ENCODE results near the gene CTDP1.

Gene CTDP1

GRCh38 chr18:79784071-79784913, 104.7 kb downstream of the CTDP1 start:
- no peak for DNase-seq (ENCODE audit: low spot score)

- no peak for DNase-seq (ENCODE audit: low spot score)
Observed at GRCh38 chr18:79784965-79785770, 105.6 kb downstream of the CTDP1 start.

DNA sequence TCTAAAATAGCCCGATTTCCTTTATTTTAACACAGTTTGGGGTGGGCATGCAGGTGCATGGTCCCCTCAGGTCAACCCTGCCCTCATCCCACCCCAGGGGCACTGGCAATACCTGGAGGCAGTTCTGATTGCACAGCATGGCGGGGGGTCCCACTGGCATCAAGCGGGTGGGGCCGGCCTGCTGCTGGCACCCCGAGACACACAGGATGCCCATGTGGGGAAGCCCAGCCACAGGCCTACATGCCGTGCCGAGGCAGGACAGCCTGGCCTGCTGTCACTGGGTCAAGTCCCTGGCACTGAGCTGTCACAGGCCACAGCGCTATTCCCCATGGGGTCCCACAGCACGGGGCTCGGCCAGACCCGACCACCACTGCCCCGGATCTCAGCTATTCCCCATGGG, 106.2 kb downstream of the CTDP1 start:
- DNase-seq (ENCODE audit: low spot score): no peak

DNA sequence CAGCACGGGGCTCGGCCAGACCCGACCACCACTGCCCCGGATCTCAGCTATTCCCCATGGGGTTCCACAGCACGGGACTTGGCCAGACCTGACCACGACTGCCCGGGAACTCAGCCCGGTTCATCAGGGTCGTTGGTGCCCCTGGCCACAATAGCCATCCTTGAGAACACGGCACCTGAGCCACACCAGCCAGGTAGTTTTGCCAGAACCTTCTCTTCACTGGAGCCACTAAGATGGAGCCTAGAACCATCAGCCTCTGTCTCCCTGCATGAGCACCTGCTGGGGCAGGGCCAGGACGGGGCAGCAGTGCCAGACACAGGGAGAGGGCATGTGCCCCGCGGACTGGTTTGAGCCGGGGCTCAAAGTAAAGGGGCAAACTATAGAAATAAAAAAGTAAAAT, 106.7 kb downstream of the CTDP1 start:
- DNase-seq (ENCODE audit: low spot score): no peak

DNA sequence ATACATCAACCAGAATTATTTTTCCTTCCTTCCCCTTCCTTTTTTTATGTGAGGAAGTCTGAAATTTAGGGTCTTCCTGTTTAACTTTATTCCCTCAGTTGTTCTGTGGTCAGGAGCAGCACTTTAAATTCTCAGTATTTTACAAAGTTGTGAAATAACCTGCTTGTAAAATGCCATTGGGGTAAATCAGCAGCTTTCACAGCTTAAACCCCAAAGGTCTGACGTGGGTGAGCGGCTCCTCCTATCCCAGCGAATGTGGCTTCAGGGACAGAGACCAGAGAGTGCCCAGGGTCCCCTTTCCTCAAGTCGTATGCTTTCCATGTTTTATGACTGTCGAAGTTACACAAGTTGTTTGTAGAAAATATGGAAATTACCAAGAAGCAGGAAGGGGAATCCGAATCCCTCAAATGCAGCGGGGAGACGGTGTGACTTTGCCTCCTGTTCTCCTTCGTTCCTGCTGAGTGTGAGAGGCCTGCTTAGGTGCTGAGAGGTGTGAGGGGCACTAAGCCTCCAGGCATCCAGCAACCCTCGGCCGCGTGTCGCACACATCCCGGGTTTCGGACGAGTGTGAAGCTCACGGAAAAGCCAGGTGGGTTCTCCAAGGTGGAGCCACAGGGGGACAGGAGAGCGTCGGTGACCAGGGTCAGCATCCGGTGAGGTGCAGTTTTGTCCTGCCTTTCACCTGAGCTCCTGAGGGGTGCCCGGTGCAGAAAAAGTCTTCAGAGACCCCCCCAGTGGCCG, 107.4 kb downstream of the CTDP1 start:
- no peak for DNase-seq (ENCODE audit: low spot score)

DNA sequence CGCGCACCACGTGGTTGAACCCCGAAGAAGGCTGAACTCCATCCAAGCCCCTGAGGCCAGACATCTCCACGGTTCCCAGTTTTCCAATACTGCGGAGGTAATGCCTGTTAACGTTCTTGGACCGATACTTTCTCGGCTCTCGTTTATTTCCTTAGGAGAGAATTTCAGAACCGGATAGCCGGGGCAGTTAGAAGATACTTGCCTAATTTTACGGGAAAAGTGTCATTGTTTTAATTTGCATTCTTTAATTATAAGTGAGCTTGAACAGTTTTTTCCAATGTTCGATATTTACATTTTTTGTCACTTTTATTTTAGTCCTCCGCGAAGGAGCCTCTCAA, 107.9 kb downstream of the CTDP1 start:
- DNase-seq (ENCODE audit: low spot score): no peak

GRCh38 chr18:79787865-79788733, 108.5 kb downstream of the CTDP1 start:
- no peak for DNase-seq (ENCODE audit: low spot score)

- no peak for DNase-seq (ENCODE audit: low spot score)
Observed at GRCh38 chr18:79788734-79789085, 109.1 kb downstream of the CTDP1 start.

- no peak for DNase-seq (ENCODE audit: low spot score)
Observed at GRCh38 chr18:79789091-79789891, 109.7 kb downstream of the CTDP1 start.

DNA sequence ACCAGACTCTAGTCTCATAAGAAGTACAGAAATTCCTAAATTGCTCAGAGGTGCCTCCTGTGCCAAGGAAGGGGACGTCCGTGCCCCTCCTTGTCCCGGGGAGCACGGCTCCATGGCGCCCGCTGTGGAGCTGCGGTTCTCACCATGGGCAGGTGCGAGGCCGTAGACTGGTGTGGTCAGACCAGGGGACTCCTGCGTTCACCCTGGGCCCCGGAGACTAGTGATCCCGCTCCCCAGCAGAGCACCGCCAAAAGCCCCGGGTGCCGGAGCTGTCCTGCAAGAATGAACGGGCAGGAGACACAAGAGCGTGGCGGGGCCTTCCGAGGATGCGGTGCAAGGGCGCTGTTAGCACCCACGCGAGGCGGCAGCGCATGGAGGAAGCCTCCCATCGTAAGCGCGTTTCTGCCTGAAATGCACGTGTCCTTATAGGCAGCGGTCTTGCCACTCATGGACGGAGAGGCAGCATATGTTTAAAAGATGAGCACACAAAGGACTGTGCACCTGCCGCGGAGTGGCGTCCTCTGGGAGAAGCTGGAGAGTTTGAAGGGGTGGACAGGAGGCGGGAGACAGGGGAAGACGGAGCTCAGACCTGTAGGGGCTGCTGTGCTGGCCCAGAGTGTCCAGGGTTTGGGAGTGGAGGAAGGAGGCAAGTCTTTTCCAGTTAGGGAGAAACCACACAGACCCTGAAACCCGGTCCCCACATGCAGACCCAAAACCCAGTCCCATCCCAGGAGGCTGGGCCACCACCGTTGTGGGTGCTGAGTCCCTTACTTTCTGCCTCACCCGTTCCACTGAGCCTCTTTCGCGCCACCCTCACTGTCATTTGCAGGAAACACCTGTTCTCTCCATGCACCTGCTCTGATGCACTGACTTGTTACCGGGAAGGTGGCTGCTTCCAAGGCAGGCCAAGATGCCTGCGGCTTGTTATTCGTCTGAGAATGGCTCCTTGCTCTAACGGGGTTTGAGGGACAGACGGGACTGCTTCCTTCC, 110.6 kb downstream of the CTDP1 start:
- DNase-seq (ENCODE audit: low spot score): no peak

GRCh38 chr18:79790996-79791972, 111.7 kb downstream of the CTDP1 start:
- no peak for DNase-seq (ENCODE audit: low spot score)

- no peak for DNase-seq (ENCODE audit: low spot score)
Observed at GRCh38 chr18:79792096-79792987, 112.7 kb downstream of the CTDP1 start.

- DNase-seq (ENCODE audit: low spot score): no peak
Observed at GRCh38 chr18:79792988-79793355, 113.4 kb downstream of the CTDP1 start.

- DNase-seq (ENCODE audit: low spot score): no peak
Observed at GRCh38 chr18:79794846-79795245, 115.2 kb downstream of the CTDP1 start.

DNA sequence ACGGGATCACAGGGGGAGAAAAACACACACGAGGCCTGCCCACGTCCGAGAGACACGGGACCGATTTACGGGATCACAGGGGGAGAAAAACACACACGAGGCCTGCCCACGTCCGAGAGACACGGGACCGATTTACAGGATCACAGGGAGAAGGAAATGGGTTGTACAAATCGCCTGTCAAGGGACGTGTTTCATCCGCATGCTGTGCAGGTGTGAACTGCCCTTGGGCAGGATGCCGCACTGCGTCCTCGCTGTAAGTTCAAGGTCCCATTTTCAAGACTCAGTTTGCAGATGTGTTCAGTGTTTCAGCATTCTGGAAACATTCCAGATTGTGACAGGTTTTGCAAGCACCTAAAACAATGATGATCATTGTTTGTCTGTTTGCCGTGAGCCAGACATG, 115.8 kb downstream of the CTDP1 start:
- DNase-seq (ENCODE audit: low spot score): no peak

GRCh38 chr18:79796016-79796415, 116.4 kb downstream of the CTDP1 start:
- no peak for DNase-seq (ENCODE audit: low spot score)
